ENCODE results near the gene TCEA3.

DNA sequence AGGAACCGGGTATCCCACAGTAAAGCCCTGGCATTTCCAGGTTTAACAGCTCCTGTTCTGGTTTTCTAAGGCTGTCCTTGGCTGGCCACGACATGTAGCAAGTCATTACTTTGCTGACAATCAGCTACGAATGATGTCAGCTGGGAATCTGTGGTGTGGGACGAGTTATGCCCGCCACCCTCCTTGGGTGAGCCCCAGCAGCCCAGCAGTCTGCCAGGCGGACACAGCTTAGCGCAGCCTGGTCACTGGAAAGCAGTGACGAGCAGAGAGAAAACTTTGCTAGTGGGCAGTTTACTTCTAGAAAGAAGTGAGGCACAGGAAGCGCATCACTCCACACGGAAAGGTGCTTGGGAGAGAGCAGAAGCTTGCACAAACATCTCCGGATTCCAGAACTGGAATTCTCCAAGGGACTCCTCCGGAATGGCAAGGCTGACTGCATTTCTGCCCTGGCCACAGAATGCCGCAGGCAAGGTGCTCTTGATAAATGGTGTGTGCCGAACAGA, 39.4 kb downstream of the TCEA3 start:
- TF ChIP-seq, protein P1, sequence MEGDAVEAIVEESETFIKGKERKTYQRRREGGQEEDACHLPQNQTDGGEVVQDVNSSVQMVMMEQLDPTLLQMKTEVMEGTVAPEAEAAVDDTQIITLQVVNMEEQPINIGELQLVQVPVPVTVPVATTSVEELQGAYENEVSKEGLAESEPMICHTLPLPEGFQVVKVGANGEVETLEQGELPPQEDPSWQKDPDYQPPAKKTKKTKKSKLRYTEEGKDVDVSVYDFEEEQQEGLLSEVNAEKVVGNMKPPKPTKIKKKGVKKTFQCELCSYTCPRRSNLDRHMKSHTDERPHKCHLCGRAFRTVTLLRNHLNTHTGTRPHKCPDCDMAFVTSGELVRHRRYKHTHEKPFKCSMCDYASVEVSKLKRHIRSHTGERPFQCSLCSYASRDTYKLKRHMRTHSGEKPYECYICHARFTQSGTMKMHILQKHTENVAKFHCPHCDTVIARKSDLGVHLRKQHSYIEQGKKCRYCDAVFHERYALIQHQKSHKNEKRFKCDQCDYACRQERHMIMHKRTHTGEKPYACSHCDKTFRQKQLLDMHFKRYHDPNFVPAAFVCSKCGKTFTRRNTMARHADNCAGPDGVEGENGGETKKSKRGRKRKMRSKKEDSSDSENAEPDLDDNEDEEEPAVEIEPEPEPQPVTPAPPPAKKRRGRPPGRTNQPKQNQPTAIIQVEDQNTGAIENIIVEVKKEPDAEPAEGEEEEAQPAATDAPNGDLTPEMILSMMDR (IDR thresholded peaks at IDR 0.05): no peak
- TF ChIP-seq POLR2A (IDR thresholded peaks at IDR 0.05): no peak

Measured in testis (tissue), 2 donors.